IMR-90 (cell line): ENCODE data around the gene KAZN. TPM values are rescaled to one million over a fixed set of nuclear protein-coding genes. Genes with fewer than 3 reads are reported as not detected.
A peak's percentile ranks its signal among the peaks of the same experiment; 100 is the strongest.

Experiments
- ATAC-seq: fragments of 200-7000 bp; cut with Tn5 transposase; 2 replicates; pipeline ENCODE4 v1.9.1; 2020; ENCODE audit warnings: low read depth, mild to moderate bottlenecking, moderate library complexity
- BruUV-seq: library from RNA; stranded (reverse); fragments of 400-500 nt; replicated peaks from 2 replicates; lab custom pipeline; 2021; lab: Mats Ljungman, UMichigan
- CTCF ChIA-PET: fragments of 300-600 bp; formaldehyde crosslinking; extraction: SDS; loops from one replicate; lab custom pipeline; 2021; ENCODE audit warnings: antibody characterized with exemption; lab: Yijun Ruan, JAX
- POLR2A ChIA-PET: fragments of 300-600 bp; sonication (Branson Sonifier 250); formaldehyde crosslinking; loops from one replicate; lab custom pipeline; 2022; ENCODE audit warnings: antibody characterized with exemption; ENCODE audit not compliant: unreplicated experiment; lab: Charles Lee
- DNase-seq: peaks from one replicate; pipeline ENCODE4 v3.0.0; 2013
- H2AFZ ChIP-seq: replicated peaks from 2 replicates; pipeline ENCODE3; 2013; ENCODE audit warnings: low read length, mild to moderate bottlenecking; ENCODE audit not compliant: poor library complexity
- H2AK5ac ChIP-seq: 2 replicates; pipeline ENCODE4 v1.6.1; 2013; ENCODE audit warnings: low read depth, low read length, inconsistent platforms
- H2AK9ac ChIP-seq: replicated peaks from 2 replicates; pipeline ENCODE3; 2013; ENCODE audit warnings: mild to moderate bottlenecking, low read depth, low read length, moderate library complexity; ENCODE audit not compliant: poor library complexity
- H2BK120ac ChIP-seq: 2 replicates; pipeline ENCODE4 v1.6.1; 2013; ENCODE audit warnings: low read depth, low read length, inconsistent platforms
- H2BK15ac ChIP-seq: 3 replicates; pipeline ENCODE4 v1.6.1; 2013; ENCODE audit warnings: low read depth, low read length, inconsistent platforms
- H2BK20ac ChIP-seq: 2 replicates; pipeline ENCODE4 v1.6.1; 2013; ENCODE audit warnings: low read depth, mild to moderate bottlenecking, inconsistent platforms, low read length, moderate library complexity
- H2BK5ac ChIP-seq: 2 replicates; pipeline ENCODE4 v1.6.1; 2013; ENCODE audit warnings: mild to moderate bottlenecking, low read depth, low read length, inconsistent platforms; ENCODE audit not compliant: poor library complexity, severe bottlenecking
- H3K14ac ChIP-seq: replicated peaks from 2 replicates; pipeline ENCODE4 v1.6.1; 2013; ENCODE audit warnings: low read depth, low read length, inconsistent platforms
- H3K18ac ChIP-seq: 2 replicates; pipeline ENCODE4 v1.6.1; 2013; ENCODE audit warnings: low read depth, low read length, control low read depth
- H3K23ac ChIP-seq: 2 replicates; pipeline ENCODE4 v1.6.1; 2013; ENCODE audit warnings: low read depth, low read length, inconsistent platforms
- H3K27ac ChIP-seq: 2 replicates; pipeline ENCODE4 v1.5.1; 2013; ENCODE audit warnings: mild to moderate bottlenecking, control low read depth, low read length; ENCODE audit not compliant: insufficient read depth
- H3K27me3 ChIP-seq: 2 replicates; pipeline ENCODE4 v1.6.1; 2013; ENCODE audit warnings: low read length; ENCODE audit not compliant: control insufficient read depth, insufficient read depth
- H3K36me3 ChIP-seq: 2 replicates; pipeline ENCODE4 v1.6.1; 2013; ENCODE audit warnings: low read length, mixed read lengths; ENCODE audit not compliant: control insufficient read depth, insufficient read depth
- H3K4ac ChIP-seq: 2 replicates; pipeline ENCODE4 v1.6.1; 2013; ENCODE audit warnings: low read depth, low read length, inconsistent platforms
- H3K4me1 ChIP-seq: 2 replicates; pipeline ENCODE4 v1.6.1; 2013; ENCODE audit warnings: low read length, mixed read lengths; ENCODE audit not compliant: control insufficient read depth, insufficient read depth
- H3K4me2 ChIP-seq: 2 replicates; pipeline ENCODE4 v1.6.1; 2013; ENCODE audit warnings: low read depth, mild to moderate bottlenecking, control low read depth, low read length, moderate library complexity
- H3K4me3 ChIP-seq: 2 replicates; pipeline ENCODE4 v1.5.1; 2013; ENCODE audit warnings: low read depth, mild to moderate bottlenecking, control low read depth, low read length, moderate library complexity; ENCODE audit not compliant: insufficient read depth
- H3K56ac ChIP-seq: 2 replicates; pipeline ENCODE4 v1.6.1; 2013; ENCODE audit warnings: low read length, inconsistent platforms; ENCODE audit not compliant: insufficient read depth; ENCODE audit errors: extremely low read depth
- H3K79me1 ChIP-seq, 2 experiments: 2 replicates each; pipeline ENCODE4 v1.6.1; 2013; ENCODE audit warnings: low read length in 2 of 2, inconsistent platforms in 1 of 2, low read depth in 1 of 2
- H3K9ac ChIP-seq: 2 replicates; pipeline ENCODE4 v1.6.1; 2013; ENCODE audit warnings: low read depth, low read length, control low read depth
- H3K9me1 ChIP-seq: 2 replicates; pipeline ENCODE4 v1.6.1; 2013; ENCODE audit warnings: low read length, inconsistent platforms; ENCODE audit not compliant: insufficient read depth
- H3K9me3 ChIP-seq: 2 replicates; pipeline ENCODE4 v1.6.1; 2013; ENCODE audit warnings: low read length; ENCODE audit not compliant: control insufficient read depth, insufficient read depth
- H4K20me1 ChIP-seq: 2 replicates; pipeline ENCODE4 v1.6.1; 2013; ENCODE audit warnings: low read length, inconsistent platforms; ENCODE audit not compliant: insufficient read depth
- H4K5ac ChIP-seq: 2 replicates; pipeline ENCODE4 v1.6.1; 2013; ENCODE audit warnings: mild to moderate bottlenecking, low read depth, low read length, control low read depth
- H4K8ac ChIP-seq, 2 experiments: 2 replicates each; pipeline ENCODE4 v1.6.1; 2013; ENCODE audit warnings: low read depth in 2 of 2, low read length in 2 of 2, control low read depth in 1 of 2, inconsistent platforms in 1 of 2
- H4K91ac ChIP-seq: 2 replicates; pipeline ENCODE4 v1.6.1; 2013; ENCODE audit warnings: low read depth, low read length, inconsistent platforms; ENCODE audit not compliant: insufficient read depth
- BHLHE40 ChIP-seq: fragments of 150-350 bp; IDR thresholded peaks from 2 replicates; pipeline ENCODE4 v1.6.1; 2016; ENCODE audit warnings: mild to moderate bottlenecking, low read depth, low read length
- CEBPB ChIP-seq: IDR thresholded peaks from 2 replicates; pipeline ENCODE4 v1.6.1; 2012; ENCODE audit warnings: low read depth, low read length, improper control_type of control experiment
- MXI1 ChIP-seq: IDR thresholded peaks from 2 replicates; pipeline ENCODE4 v1.6.1; 2012; ENCODE audit warnings: low read depth, mild to moderate bottlenecking, low read length, moderate library complexity, borderline replicate concordance
- POLR2A ChIP-seq: IDR thresholded peaks from 2 replicates; pipeline ENCODE4 v1.6.1; 2012; ENCODE audit warnings: mild to moderate bottlenecking, low read depth, low read length
- RAD21 ChIP-seq: IDR thresholded peaks from 2 replicates; pipeline ENCODE4 v1.6.1; 2012; ENCODE audit warnings: low read length, improper control_type of control experiment
- RCOR1 ChIP-seq: IDR thresholded peaks from 2 replicates; pipeline ENCODE4 v1.6.1; 2012; ENCODE audit warnings: mild to moderate bottlenecking, low read length, improper control_type of control experiment; ENCODE audit not compliant: insufficient replicate concordance
- RFX5 ChIP-seq: IDR thresholded peaks from 2 replicates; pipeline ENCODE4 v1.8.0; 2012; ENCODE audit warnings: low read depth, mild to moderate bottlenecking, low read length, moderate library complexity
- WGBS, 2 experiments: methylation state at CpG; one replicate each; pipeline versions ENCODE4 v1.1.5 to v1.1.7; 2013; ENCODE audit warnings: missing lambda C conversion rate in 2 of 2; ENCODE audit not compliant: insufficient read length in 1 of 2; ENCODE audit errors: extremely low coverage in 2 of 2; 5-methylcytosine and 5-hydroxymethylcytosine counted together
- dilution Hi-C: fragments of 300-500 bp; cut with HindIII; formaldehyde crosslinking; loops from one replicate; pipeline ENCODE4 v1.14.3; 2018; ENCODE audit warnings: low sequenced_read_pairs; ENCODE audit not compliant: unreplicated experiment
- in situ Hi-C: fragments of 300-500 bp; cut with MboI; formaldehyde crosslinking; loops from 3 replicates; pipeline ENCODE4 v1.14.3; 2019; ENCODE audit warnings: low sequenced_read_pairs, inconsistent platforms, mixed read lengths
- intact Hi-C: fragments of 100-400 bp; cut with micrococcal nuclease; formaldehyde crosslinking; loops from 2 replicates; pipeline ENCODE4 v1.10.0; 2022
- polyA plus RNA-seq, 3 experiments: library from polyadenylated mRNA; depleted of rRNA; stranded (reverse); fragments of >200 nt; gene quantifications; 2 replicates each; pipeline ENCODE4 v1.2.3, GENCODE V29; 2012; ENCODE audit warnings: low replicate concordance in 1 of 3
- total RNA-seq: library from RNA; depleted of rRNA; stranded (reverse); fragments of >200 nt; gene quantifications from 2 replicates; pipeline ENCODE4 v1.2.3, GENCODE V29; 2012
- TF ChIP-seq, protein P1 (sequence below): fragments of 150-350 bp; IDR thresholded peaks from 2 replicates; pipeline ENCODE4 v1.6.1; 2017; ENCODE audit warnings: mild to moderate bottlenecking, antibody characterized with exemption, low read length, low read depth

Gene KAZN
- total and polyA plus RNA-seq, 2 of the 4 experiments (the other 2 are of a cell fraction) = 5.2 to 10.5 TPM

DNA sequence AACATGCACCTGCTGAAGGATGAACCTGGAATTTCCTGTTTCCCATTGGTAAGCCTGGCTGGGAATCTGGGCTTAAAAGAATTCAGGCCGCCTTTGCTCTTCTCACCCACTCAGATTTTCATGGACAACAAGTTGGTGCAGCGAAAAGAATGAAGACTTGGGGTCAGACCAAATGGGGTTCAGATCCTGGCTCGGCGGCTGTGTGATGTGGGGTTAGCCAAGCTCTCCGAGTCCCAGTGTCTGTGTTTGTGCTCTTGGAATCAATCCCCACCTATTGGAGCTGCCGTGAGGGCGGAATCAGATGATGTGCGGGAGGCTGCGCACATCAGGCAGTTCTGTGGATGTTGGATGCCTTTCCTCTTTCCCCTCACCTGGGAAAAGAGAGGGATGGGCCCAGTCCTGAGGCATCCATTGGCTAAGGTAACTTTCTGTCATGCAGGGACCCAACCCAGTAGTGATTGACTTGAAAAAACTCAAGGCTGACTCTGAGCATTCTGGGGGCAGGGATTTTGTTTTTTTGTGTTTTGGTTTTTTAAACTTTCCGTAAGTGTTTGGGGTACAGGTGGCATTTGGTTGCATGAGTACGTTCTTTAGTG lies 228.3 kb downstream of the KAZN start:
- Histone ChIP-seq H3K27me3 (0 out of 2 replicates have a peak, but pooled peaks cover 2% of the 10 kb centered on the region), H2BK20ac (peak overlapping the region; percentile 86), H3K18ac (no peak overlapping the region; the same call in 1 of the 2 replicates), H3K14ac (no peak overlapping the region), H3K27ac (peak overlapping the region; percentile 52; the same call in 1 of the 2 replicates), H2BK15ac (peak overlapping the region; percentile 86; the same call in 2 of the 3 replicates), H3K4me3 (no peak overlapping the region), H2AFZ (peak overlapping the region; percentile 63), H4K20me1 (no peaks in the 10 kb centered on the region), H3K23ac (no peak overlapping the region), H2AK9ac (peak overlapping the region; percentile 40), H3K9ac (no peak overlapping the region), H4K5ac (no peak overlapping the region; the same call in 1 of the 2 replicates), H3K79me1 (no peaks in the 10 kb centered on the region), H2AK5ac (peak overlapping the region; percentile 75), H2BK120ac (peak overlapping the region; percentile 85), H3K4me1 (peaks cover 12% of the 10 kb centered on the region; the same call in 1 of the 2 replicates), H4K8ac (peak overlapping the region in 1 of 2 experiments; percentile 80; a peak in 1 of 4 replicates), H3K9me1 (peaks cover 12% of the 10 kb centered on the region; the same call in 1 of the 2 replicates), H2BK5ac (no peak overlapping the region), H3K9me3 (peaks cover 2% of the 10 kb centered on the region; the same call in 1 of the 2 replicates), H3K4me2 (no peak overlapping the region), H3K4ac (peak overlapping the region; percentile 74), H3K36me3 (no peaks in the 10 kb centered on the region), H4K91ac (peak overlapping the region; percentile 62), H3K56ac (no peak overlapping the region)
- ChIA-PET POLR2A (no interaction called here), CTCF (interaction anchor here (0.7 kb wide), 1 partner anchor 200 kb away, joined by 3 read pairs; no protein-coding TSS in a partner anchor)
- no peak for ATAC-seq
- in situ Hi-C loops = no loop called here
- no peak for TF ChIP-seq BHLHE40
- no peak for TF ChIP-seq MXI1
- TF ChIP-seq POLR2A = no peak
- TF ChIP-seq RAD21 = no peak
- TF ChIP-seq, protein P1, sequence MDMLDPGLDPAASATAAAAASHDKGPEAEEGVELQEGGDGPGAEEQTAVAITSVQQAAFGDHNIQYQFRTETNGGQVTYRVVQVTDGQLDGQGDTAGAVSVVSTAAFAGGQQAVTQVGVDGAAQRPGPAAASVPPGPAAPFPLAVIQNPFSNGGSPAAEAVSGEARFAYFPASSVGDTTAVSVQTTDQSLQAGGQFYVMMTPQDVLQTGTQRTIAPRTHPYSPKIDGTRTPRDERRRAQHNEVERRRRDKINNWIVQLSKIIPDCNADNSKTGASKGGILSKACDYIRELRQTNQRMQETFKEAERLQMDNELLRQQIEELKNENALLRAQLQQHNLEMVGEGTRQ = no peak
- no peak for TF ChIP-seq CEBPB
- TF ChIP-seq RCOR1 = no peak
- no peak for TF ChIP-seq RFX5
- no CpG with 5 or more reads among the region's 11 CpGs for WGBS, 2 experiments
- DNase-seq = no peak
- dilution Hi-C loops = no loop called here
- BruUV-seq = no TSS peak
- intact Hi-C loops = loop anchor here (1.0 kb wide), 2 partner anchors 200 to 219 kb away; no protein-coding TSS in a partner anchor
